Mucosa of descending colon (tissue), 3 donors: ENCODE measurements around the gene DNTTIP2. TPM values are rescaled to one million over a fixed set of nuclear protein-coding genes. Genes with fewer than 3 reads are reported as not detected.

Experiments
- ATAC-seq: fragments of 200-7000 bp; cut with Tn5 transposase; one replicate; pipeline ENCODE4 v1.9.1; 2020; ENCODE audit warnings: mild to moderate bottlenecking, moderate library complexity
- DNase-seq, 3 donors: peaks; one replicate each; pipeline ENCODE4 v3.0.0-alpha.2; 2020
- H3K36me3 ChIP-seq: fragments of 200-600 bp; one replicate; pipeline ENCODE4 v1.8.0; 2021; ENCODE audit warnings: low read depth, mild to moderate bottlenecking
- H3K4me1 ChIP-seq: fragments of 200-600 bp; one replicate; pipeline ENCODE4 v1.8.0; 2021; ENCODE audit warnings: low read depth, mild to moderate bottlenecking
- H3K4me3 ChIP-seq: fragments of 200-600 bp; one replicate; pipeline ENCODE4 v1.8.0; 2021; ENCODE audit warnings: mild to moderate bottlenecking
- H3K9me3 ChIP-seq: fragments of 200-600 bp; one replicate; pipeline ENCODE4 v1.8.0; 2021; ENCODE audit warnings: mild to moderate bottlenecking
- CTCF ChIP-seq: fragments of 200-600 bp; IDR thresholded peaks from one replicate; pipeline ENCODE4 v1.8.0; 2022; ENCODE audit warnings: antibody characterized with exemption, mild to moderate bottlenecking
- intact Hi-C, 2 donors: fragments of 100-400 bp; cut with DNase I in 1 of 2; cut with micrococcal nuclease in 1 of 2; formaldehyde crosslinking; loops; one replicate each; pipeline versions ENCODE4 v1.11.0 to v1.11.1; 2022; cut with DNase I, micrococcal nuclease
- total RNA-seq, 3 donors: library from RNA; stranded (reverse); fragmentation: NEBNext Ultra II Directional in 2 of 3; extraction: Animal tissue kit (Norgen Biotek cat#: 25700) in 2 of 3; gene quantifications; one replicate each; pipeline versions ENCODE4 v1.2.1 to v1.2.4, GENCODE V29; 2021 to 2023
- donor health status: DM: no; HTN: no; CAD: no; lungs with moderate emphysema.
- donor health status: DM: no; HTN: no; CAD: no.
- donor health status: DM: no; HTN: yes; CAD: no.

The DNTTIP2 gene
- total RNA-seq, 3 donors from 2014 or later: 29.0 to 52.7 (median 29.5) TPM

- intact Hi-C loops: loop anchor here in 1 of 2 donors (10.0 kb wide), 2 partner anchors 223 to 413 kb away; no protein-coding TSS in a partner anchor
Measured at GRCh38 chr1:93847811-93848288, 31.2 kb downstream of the DNTTIP2 start.

GRCh38 chr1:93846992-93847810 lies 31.8 kb downstream of the DNTTIP2 start:
- H3K4me3 ChIP-seq: peak overlapping the region; percentile 75
- no peaks in the 10 kb centered on the region for H3K9me3 ChIP-seq
- H3K36me3 ChIP-seq: no peaks in the 10 kb centered on the region
- ATAC-seq (peak; percentile 83), DNase-seq (peak; percentile 90 to 93 (median 93))
- intact Hi-C loops: loop anchor here in 1 of 2 donors (10.0 kb wide), 2 partner anchors 222 to 412 kb away; no protein-coding TSS in a partner anchor
- peaks cover 16% of the 10 kb centered on the region for H3K4me1 ChIP-seq
- no peak for TF ChIP-seq CTCF

More at GRCh38 chr1:93847811-93848288, 31.2 kb downstream of the DNTTIP2 start:
- Histone ChIP-seq H3K36me3 (no peaks in the 10 kb centered on the region), H3K4me1 (peaks cover 16% of the 10 kb centered on the region), H3K9me3 (no peaks in the 10 kb centered on the region), H3K4me3 (peak overlapping the region; percentile 75)
- DNase-seq (peak; percentile 77 to 84 (median 81)), ATAC-seq (peak; percentile 38)
- no peak for TF ChIP-seq CTCF

GRCh38 chr1:93846206-93846991 lies 32.6 kb downstream of the DNTTIP2 start:
- peak; percentile 92 to 94 (median 92) for DNase-seq
- peak; percentile 75 for ATAC-seq
- H3K9me3 ChIP-seq: no peaks in the 10 kb centered on the region
- TF ChIP-seq CTCF: peak; percentile 12
- intact Hi-C loops: loop anchor here in 1 of 2 donors (10.0 kb wide), 2 partner anchors 222 to 412 kb away; no protein-coding TSS in a partner anchor
- no peaks in the 10 kb centered on the region for H3K36me3 ChIP-seq
- H3K4me1 ChIP-seq: peaks cover 16% of the 10 kb centered on the region
- peak overlapping the region; percentile 75 for H3K4me3 ChIP-seq

- H3K36me3 ChIP-seq: no peaks in the 10 kb centered on the region
- H3K9me3 ChIP-seq: no peaks in the 10 kb centered on the region
- peaks cover 16% of the 10 kb centered on the region for H3K4me1 ChIP-seq
- intact Hi-C loops: loop anchor here in 1 of 2 donors (10.0 kb wide), 2 partner anchors 221 to 411 kb away; no protein-coding TSS in a partner anchor
- DNase-seq: peak in 1 of 3 donors; percentile 17
- TF ChIP-seq CTCF: no peak
- H3K4me3 ChIP-seq: peak overlapping the region; percentile 75
- ATAC-seq: peak; percentile 6
Measured at GRCh38 chr1:93845538-93846205, 33.3 kb downstream of the DNTTIP2 start.
